Measurements from ENCODE around the gene GPR55.

DNA sequence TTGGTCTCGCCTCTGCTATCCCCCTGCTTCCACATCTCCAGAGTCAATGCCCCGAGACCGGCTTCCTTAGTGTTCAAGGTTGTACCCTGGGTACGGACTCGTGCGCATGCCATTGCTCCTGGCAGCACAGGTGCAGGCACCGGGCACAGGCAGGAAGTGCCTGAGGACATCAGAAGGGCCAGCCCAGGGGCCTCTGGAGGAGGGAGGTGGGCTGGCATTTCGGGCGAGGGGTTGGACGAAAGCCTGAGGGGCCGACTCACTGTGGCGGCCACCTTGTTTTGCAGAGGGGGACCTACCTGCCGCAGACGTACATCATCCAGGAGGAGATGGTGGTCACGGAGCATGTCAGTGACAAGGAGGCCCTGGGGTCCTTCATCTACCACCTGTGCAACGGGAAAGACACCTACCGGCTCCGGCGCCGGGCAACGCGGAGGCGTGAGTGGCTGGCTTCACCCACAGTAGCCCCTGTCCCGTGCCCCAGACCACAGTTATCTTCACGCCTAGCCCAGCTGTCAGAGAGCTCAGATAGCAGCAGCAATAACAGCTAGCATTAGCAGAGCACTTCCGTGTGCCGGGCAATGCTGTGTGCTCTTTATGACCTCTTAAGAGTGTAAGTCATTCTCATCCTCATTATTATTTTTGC is 47.8 kb downstream of the GPR55 start:
- TF ChIP-seq, protein P1, sequence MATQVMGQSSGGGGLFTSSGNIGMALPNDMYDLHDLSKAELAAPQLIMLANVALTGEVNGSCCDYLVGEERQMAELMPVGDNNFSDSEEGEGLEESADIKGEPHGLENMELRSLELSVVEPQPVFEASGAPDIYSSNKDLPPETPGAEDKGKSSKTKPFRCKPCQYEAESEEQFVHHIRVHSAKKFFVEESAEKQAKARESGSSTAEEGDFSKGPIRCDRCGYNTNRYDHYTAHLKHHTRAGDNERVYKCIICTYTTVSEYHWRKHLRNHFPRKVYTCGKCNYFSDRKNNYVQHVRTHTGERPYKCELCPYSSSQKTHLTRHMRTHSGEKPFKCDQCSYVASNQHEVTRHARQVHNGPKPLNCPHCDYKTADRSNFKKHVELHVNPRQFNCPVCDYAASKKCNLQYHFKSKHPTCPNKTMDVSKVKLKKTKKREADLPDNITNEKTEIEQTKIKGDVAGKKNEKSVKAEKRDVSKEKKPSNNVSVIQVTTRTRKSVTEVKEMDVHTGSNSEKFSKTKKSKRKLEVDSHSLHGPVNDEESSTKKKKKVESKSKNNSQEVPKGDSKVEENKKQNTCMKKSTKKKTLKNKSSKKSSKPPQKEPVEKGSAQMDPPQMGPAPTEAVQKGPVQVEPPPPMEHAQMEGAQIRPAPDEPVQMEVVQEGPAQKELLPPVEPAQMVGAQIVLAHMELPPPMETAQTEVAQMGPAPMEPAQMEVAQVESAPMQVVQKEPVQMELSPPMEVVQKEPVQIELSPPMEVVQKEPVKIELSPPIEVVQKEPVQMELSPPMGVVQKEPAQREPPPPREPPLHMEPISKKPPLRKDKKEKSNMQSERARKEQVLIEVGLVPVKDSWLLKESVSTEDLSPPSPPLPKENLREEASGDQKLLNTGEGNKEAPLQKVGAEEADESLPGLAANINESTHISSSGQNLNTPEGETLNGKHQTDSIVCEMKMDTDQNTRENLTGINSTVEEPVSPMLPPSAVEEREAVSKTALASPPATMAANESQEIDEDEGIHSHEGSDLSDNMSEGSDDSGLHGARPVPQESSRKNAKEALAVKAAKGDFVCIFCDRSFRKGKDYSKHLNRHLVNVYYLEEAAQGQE (IDR thresholded peaks at IDR 0.05; ENCODE audit: insufficient replicate concordance, low read depth), result no peak
- TF ChIP-seq, protein P2, sequence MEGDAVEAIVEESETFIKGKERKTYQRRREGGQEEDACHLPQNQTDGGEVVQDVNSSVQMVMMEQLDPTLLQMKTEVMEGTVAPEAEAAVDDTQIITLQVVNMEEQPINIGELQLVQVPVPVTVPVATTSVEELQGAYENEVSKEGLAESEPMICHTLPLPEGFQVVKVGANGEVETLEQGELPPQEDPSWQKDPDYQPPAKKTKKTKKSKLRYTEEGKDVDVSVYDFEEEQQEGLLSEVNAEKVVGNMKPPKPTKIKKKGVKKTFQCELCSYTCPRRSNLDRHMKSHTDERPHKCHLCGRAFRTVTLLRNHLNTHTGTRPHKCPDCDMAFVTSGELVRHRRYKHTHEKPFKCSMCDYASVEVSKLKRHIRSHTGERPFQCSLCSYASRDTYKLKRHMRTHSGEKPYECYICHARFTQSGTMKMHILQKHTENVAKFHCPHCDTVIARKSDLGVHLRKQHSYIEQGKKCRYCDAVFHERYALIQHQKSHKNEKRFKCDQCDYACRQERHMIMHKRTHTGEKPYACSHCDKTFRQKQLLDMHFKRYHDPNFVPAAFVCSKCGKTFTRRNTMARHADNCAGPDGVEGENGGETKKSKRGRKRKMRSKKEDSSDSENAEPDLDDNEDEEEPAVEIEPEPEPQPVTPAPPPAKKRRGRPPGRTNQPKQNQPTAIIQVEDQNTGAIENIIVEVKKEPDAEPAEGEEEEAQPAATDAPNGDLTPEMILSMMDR (IDR thresholded peaks at IDR 0.05; ENCODE audit: insufficient read depth, low read length), result no peak
- TF ChIP-seq POLR2AphosphoS5 (IDR thresholded peaks at IDR 0.05; ENCODE audit: low read depth) (no peak), SPI1 (IDR thresholded peaks at IDR 0.05; ENCODE audit: borderline replicate concordance, low read depth) (no peak), GABPA (IDR thresholded peaks at IDR 0.05; ENCODE audit: low read depth) (no peak)

Data from HL-60 (cell line).